Measurements from ENCODE around the gene LVRN.

DNA sequence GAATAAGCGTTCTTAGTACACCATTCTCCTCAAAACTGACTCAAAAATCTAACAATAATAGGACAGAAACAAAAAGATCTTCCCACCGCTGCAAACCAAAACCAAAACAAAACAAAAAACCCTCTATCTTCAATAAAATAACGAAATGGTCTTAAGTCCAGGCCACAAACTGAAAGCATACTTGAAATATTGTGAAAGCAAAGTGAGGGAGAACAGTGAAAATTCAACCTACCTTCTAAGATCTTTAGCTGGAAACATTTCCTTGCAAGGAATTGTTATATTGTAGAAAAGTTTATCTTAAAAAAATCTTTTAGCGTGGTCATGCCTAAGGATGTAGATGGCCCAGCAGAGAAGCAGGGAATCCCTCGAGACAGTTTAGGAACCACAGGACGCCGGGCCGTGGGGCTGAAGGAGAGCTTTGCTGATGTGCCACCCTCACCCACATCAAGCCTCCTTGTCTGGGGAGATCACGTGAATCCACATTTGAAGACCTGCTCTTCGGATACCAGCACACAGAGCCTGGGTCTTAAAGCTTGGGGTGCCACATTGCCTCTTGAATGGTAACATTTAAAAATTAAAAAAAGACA, 27.8 kb upstream of the LVRN start:
- TF ChIP-seq, protein P1, sequence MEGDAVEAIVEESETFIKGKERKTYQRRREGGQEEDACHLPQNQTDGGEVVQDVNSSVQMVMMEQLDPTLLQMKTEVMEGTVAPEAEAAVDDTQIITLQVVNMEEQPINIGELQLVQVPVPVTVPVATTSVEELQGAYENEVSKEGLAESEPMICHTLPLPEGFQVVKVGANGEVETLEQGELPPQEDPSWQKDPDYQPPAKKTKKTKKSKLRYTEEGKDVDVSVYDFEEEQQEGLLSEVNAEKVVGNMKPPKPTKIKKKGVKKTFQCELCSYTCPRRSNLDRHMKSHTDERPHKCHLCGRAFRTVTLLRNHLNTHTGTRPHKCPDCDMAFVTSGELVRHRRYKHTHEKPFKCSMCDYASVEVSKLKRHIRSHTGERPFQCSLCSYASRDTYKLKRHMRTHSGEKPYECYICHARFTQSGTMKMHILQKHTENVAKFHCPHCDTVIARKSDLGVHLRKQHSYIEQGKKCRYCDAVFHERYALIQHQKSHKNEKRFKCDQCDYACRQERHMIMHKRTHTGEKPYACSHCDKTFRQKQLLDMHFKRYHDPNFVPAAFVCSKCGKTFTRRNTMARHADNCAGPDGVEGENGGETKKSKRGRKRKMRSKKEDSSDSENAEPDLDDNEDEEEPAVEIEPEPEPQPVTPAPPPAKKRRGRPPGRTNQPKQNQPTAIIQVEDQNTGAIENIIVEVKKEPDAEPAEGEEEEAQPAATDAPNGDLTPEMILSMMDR (IDR thresholded peaks at IDR 0.05; ENCODE audit: low read depth, low read length): no peak
- TF ChIP-seq EZH2phosphoT487 (IDR thresholded peaks at IDR 0.05; ENCODE audit: low read depth): no peak
